Kidney (tissue), 14 donors: Measurements from ENCODE around the gene PIWIL4. TPM values are rescaled to one million over a fixed set of nuclear protein-coding genes. Genes with fewer than 3 reads are reported as not detected.

Source experiments
- DNase-seq, 5 donors: peaks; one replicate each; pipeline ENCODE4 v3.0.0-alpha.2; 2013 to 2020
- FAIRE-seq: peaks from 2 replicates; lab custom pipeline; 2012; peaks lifted over from hg19 to GRCh38; lab: Jason Lieb, UNC
- H3K27ac ChIP-seq, 2 donors: one replicate each; pipeline ENCODE4 v1.7.0; 2013; ENCODE audit warnings: low read depth in 2 of 2, low read length in 2 of 2, inconsistent platforms in 1 of 2
- H3K27me3 ChIP-seq: one replicate; pipeline ENCODE4 v1.7.1; 2013; ENCODE audit warnings: low read length, inconsistent platforms; ENCODE audit not compliant: control insufficient read depth, insufficient read depth
- H3K36me3 ChIP-seq, 3 donors: one replicate each; pipeline versions ENCODE4 v1.7.0 to v1.7.1; 2013; ENCODE audit warnings: low read length in 3 of 3, control low read depth in 1 of 3, inconsistent platforms in 1 of 3; ENCODE audit not compliant: insufficient read depth in 3 of 3, control insufficient read depth in 2 of 3
- H3K4me1 ChIP-seq, 3 donors: one replicate each; pipeline versions ENCODE4 v1.7.0 to v1.7.1; 2013; ENCODE audit warnings: low read length in 3 of 3, inconsistent platforms in 1 of 3, low read depth in 1 of 3; ENCODE audit not compliant: control insufficient read depth in 2 of 3, insufficient read depth in 2 of 3
- H3K4me3 ChIP-seq, 3 donors: one replicate each; pipeline versions ENCODE4 v1.7.0 to v1.8.1; 2013; ENCODE audit warnings: low read length in 3 of 3, control low read depth in 1 of 3, inconsistent platforms in 1 of 3
- H3K9ac ChIP-seq, 3 donors: one replicate each; pipeline versions ENCODE4 v1.7.0 to v1.7.1; 2013; ENCODE audit warnings: low read length in 3 of 3, control low read depth in 1 of 3, inconsistent platforms in 1 of 3
- H3K9me3 ChIP-seq, 3 donors: one replicate each; pipeline versions ENCODE4 v1.7.0 to v1.7.1; 2013; ENCODE audit warnings: low read length in 3 of 3, control low read depth in 1 of 3, inconsistent platforms in 1 of 3; ENCODE audit not compliant: control insufficient read depth in 2 of 3, insufficient read depth in 1 of 3
- intact Hi-C: fragments of 100-400 bp; cut with DNase I; formaldehyde crosslinking; loops from one replicate; pipeline ENCODE4 v1.11.1; 2022
- polyA plus RNA-seq: library from polyadenylated mRNA; stranded (reverse); fragments of 350-450 nt; fragmentation: Illumina TruSeq; extraction: RNeasy Lipid Tissue Mini Kit (QIAGEN cat#74804); gene quantifications from one replicate; pipeline ENCODE4 v1.2.3, GENCODE V29; 2014; ENCODE audit warnings: low read depth, low replicate concordance; ENCODE audit not compliant: insufficient read depth
- total RNA-seq: library from RNA; stranded (reverse); fragmentation: NEBNext Ultra II Directional; extraction: Animal tissue kit (Norgen Biotek cat#: 25700); gene quantifications from one replicate; pipeline ENCODE4 v1.2.1, GENCODE V29; 2021
- TF ChIP-seq, protein P1 (sequence below): IDR thresholded peaks from 3 replicates; pipeline ENCODE4 v1.5.1; 2012; ENCODE audit warnings: mild to moderate bottlenecking, moderate library complexity, borderline replicate concordance; ENCODE audit not compliant: insufficient read depth; ENCODE audit errors: extremely low read depth
- donor health status: control.
- donor health status: control.
- donor health status: control.
- donor health status: control.
- donor health status: control.
- donor health status: DM: yes; HTN: yes; CAD: no.
- donor health status: Normal renal cell carcinoma (clear cell type).

The PIWIL4 gene
- total and polyA plus RNA-seq, 2 donors from 2014 or later = 2.6 to 6.0 TPM

DNA sequence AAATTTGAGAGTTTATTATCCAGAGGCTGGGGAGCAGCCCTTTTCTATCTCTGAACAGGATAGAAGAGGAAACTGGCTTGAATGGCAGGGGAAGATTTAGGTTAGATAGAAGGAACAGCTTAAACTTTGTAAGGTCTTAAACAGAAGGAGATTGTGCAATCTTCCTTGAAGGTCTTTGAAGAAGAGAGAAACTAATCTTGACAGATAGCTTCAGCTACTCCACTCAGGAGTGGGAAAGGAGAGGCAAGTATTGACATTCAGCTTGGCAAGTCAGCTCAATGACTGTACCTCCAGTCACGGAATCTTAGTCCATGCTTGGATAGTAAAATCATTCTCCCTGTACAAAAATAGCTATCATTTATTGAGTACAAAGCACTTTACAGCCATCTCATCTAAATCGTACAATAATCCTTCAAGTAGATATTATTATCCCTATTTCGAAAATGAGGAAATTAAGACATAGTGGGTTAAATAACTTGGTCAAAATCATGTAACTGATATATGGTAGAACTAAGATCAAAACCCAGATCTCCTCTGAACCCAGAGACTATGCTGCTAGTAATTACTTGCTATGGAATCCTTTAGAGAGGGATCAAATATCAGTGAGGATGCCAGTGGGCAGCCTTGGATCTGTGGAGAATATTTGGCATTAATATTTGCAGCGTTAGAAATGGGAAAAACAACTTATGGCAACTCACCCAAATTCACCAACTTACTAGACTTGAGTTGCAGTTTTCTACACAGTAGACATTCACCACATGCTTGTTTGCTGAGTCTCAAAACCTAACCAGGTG is 40.3 kb upstream of the PIWIL4 start:
- H3K9ac ChIP-seq = no peak overlapping the region
- H3K27ac ChIP-seq = no peak overlapping the region
- TF ChIP-seq, protein P1, sequence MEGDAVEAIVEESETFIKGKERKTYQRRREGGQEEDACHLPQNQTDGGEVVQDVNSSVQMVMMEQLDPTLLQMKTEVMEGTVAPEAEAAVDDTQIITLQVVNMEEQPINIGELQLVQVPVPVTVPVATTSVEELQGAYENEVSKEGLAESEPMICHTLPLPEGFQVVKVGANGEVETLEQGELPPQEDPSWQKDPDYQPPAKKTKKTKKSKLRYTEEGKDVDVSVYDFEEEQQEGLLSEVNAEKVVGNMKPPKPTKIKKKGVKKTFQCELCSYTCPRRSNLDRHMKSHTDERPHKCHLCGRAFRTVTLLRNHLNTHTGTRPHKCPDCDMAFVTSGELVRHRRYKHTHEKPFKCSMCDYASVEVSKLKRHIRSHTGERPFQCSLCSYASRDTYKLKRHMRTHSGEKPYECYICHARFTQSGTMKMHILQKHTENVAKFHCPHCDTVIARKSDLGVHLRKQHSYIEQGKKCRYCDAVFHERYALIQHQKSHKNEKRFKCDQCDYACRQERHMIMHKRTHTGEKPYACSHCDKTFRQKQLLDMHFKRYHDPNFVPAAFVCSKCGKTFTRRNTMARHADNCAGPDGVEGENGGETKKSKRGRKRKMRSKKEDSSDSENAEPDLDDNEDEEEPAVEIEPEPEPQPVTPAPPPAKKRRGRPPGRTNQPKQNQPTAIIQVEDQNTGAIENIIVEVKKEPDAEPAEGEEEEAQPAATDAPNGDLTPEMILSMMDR = no peak
- no peaks in the 10 kb centered on the region for H3K36me3 ChIP-seq
- no peaks in the 10 kb centered on the region for H3K9me3 ChIP-seq
- H3K4me3 ChIP-seq = no peak overlapping the region
- no peaks in the 10 kb centered on the region for H3K4me1 ChIP-seq
- DNase-seq (no peak), FAIRE-seq (no peak)
- no peaks in the 10 kb centered on the region for H3K27me3 ChIP-seq
- intact Hi-C loops = no loop called here

- intact Hi-C loops = no loop called here
- Histone ChIP-seq H3K9me3 (no peaks in the 10 kb centered on the region), H3K4me3 (no peak overlapping the region), H3K27ac (no peak overlapping the region), H3K4me1 (no peaks in the 10 kb centered on the region), H3K9ac (no peak overlapping the region), H3K36me3 (no peaks in the 10 kb centered on the region), H3K27me3 (no peaks in the 10 kb centered on the region)
- TF ChIP-seq, protein P1 = no peak
- no peak for FAIRE-seq
- DNase-seq = no peak
Measured at GRCh38 chr11:94528551-94528950, 38.6 kb upstream of the PIWIL4 start.

DNA sequence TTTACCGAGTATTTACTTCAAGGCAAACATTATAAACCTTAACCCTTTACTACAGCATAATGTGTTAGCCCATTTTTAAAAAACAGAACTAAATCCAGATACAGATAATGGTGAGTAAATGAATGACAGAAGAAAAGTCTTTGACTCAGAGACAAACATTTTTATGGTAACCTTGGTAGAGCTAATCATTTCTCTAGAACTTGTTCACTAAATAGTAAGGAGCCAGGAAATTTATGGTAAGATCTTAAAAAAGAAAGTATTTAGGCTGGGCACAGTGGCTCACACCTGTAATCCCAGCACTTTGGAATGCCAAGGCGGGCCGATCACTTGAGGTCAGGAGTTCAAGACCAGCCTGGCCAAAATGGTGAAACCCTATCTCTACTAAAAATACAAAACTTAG is 35.0 kb upstream of the PIWIL4 start:
- no peaks in the 10 kb centered on the region for H3K27me3 ChIP-seq
- no peak overlapping the region for H3K4me3 ChIP-seq
- no peaks in the 10 kb centered on the region for H3K4me1 ChIP-seq
- FAIRE-seq (no peak), DNase-seq (no peak)
- no peaks in the 10 kb centered on the region for H3K9me3 ChIP-seq
- TF ChIP-seq, protein P1 = no peak
- H3K9ac ChIP-seq = no peak overlapping the region
- intact Hi-C loops = no loop called here
- H3K36me3 ChIP-seq = no peaks in the 10 kb centered on the region
- no peak overlapping the region for H3K27ac ChIP-seq
